ENCODE data around the gene YY1AP1. TPM values are rescaled to one million over a fixed set of nuclear protein-coding genes. Genes with fewer than 3 reads are reported as not detected.
"Not testable (repeated sequence)": the region's sequence is repeated elsewhere in the genome, so short reads cannot be mapped to it uniquely, and the experiment has no call there.

YY1AP1 gene
- total RNA-seq, 1 donor from 2014 or later, result 42.3 TPM

GRCh38 chr1:155698382-155699038 lies 9.9 kb upstream of the YY1AP1 start:
- Histone ChIP-seq H3K4me3 (ENCODE audit: insufficient read depth, low read depth, low read length) (no peak overlapping the region), H4K20me1 (ENCODE audit: insufficient read depth, low read length) (peaks cover 74% of the 10 kb centered on the region), H3K36me3 (ENCODE audit: insufficient read depth, low read length) (no peaks in the 10 kb centered on the region), H3K27ac (ENCODE audit: low read depth, low read length) (no peak overlapping the region), H3K9me3 (ENCODE audit: insufficient read depth, low read depth, low read length) (no peaks in the 10 kb centered on the region), H3K4me1 (ENCODE audit: insufficient read depth, low read length) (no peaks in the 10 kb centered on the region), H3K4me2 (ENCODE audit: low read length) (peak overlapping the region; percentile 21), H3K9ac (ENCODE audit: low read length) (no peak overlapping the region), H3K27me3 (ENCODE audit: insufficient read depth, low read length) (no peaks in the 10 kb centered on the region), H3K79me2 (ENCODE audit: insufficient read depth, low read length) (peaks cover 82% of the 10 kb centered on the region), H2AFZ (ENCODE audit: low read depth, low read length) (no peak overlapping the region)
- TF ChIP-seq CTCF (IDR thresholded peaks at IDR 0.05; ENCODE audit: insufficient read depth, low read depth, low read length), result no peak
- no peak for TF ChIP-seq EZH2 (IDR thresholded peaks at IDR 0.05; ENCODE audit: insufficient read depth, low read length)
- FAIRE-seq, result no peak
- peaks cover 10% of the 10 kb centered on the region for H3K36me3 Mint-ChIP-seq (ENCODE audit: low read depth, unreplicated experiment)
- H3K4me1 Mint-ChIP-seq (ENCODE audit: low read depth, unreplicated experiment), result peaks cover 18% of the 10 kb centered on the region
- peaks cover 3% of the 10 kb centered on the region for H3K9me3 Mint-ChIP-seq (ENCODE audit: unreplicated experiment)
- H3K27ac Mint-ChIP-seq (ENCODE audit: unreplicated experiment), result no peak overlapping the region
- DNase-seq (ENCODE audit: low read depth), result peak; percentile 70
- no peaks in the 10 kb centered on the region for H3K27me3 Mint-ChIP-seq (ENCODE audit: low read depth, unreplicated experiment)
- H3K4me3 Mint-ChIP-seq (ENCODE audit: unreplicated experiment), result no peak overlapping the region

GRCh38 chr1:155697616-155698015 lies 9.0 kb upstream of the YY1AP1 start:
- not testable (repeated sequence) for H3K4me1 ChIP-seq (ENCODE audit: insufficient read depth, low read length); H3K4me3 Mint-ChIP-seq (ENCODE audit: unreplicated experiment); H2AFZ ChIP-seq (ENCODE audit: low read depth, low read length); H3K36me3 ChIP-seq (ENCODE audit: insufficient read depth, low read length); H3K9me3 Mint-ChIP-seq (ENCODE audit: unreplicated experiment); H3K27me3 ChIP-seq (ENCODE audit: insufficient read depth, low read length); H3K4me3 ChIP-seq (ENCODE audit: insufficient read depth, low read depth, low read length); H3K27ac Mint-ChIP-seq (ENCODE audit: unreplicated experiment); H3K27ac ChIP-seq (ENCODE audit: low read depth, low read length); H3K9ac ChIP-seq (ENCODE audit: low read length); FAIRE-seq; H3K9me3 ChIP-seq (ENCODE audit: insufficient read depth, low read depth, low read length); H3K27me3 Mint-ChIP-seq (ENCODE audit: low read depth, unreplicated experiment); DNase-seq (ENCODE audit: low read depth); H3K4me2 ChIP-seq (ENCODE audit: low read length)
- peaks cover 71% of the 10 kb centered on the region for H4K20me1 ChIP-seq (ENCODE audit: insufficient read depth, low read length)
- Mint-ChIP-seq H3K36me3 (ENCODE audit: low read depth, unreplicated experiment) (peaks cover 13% of the 10 kb centered on the region), H3K4me1 (ENCODE audit: low read depth, unreplicated experiment) (peaks cover 18% of the 10 kb centered on the region)
- peaks cover 82% of the 10 kb centered on the region for H3K79me2 ChIP-seq (ENCODE audit: insufficient read depth, low read length)

- no peak for FAIRE-seq
- peaks cover 7% of the 10 kb centered on the region for H3K36me3 ChIP-seq (ENCODE audit: insufficient read depth, low read length)
- no peak overlapping the region for H3K27ac ChIP-seq (ENCODE audit: low read depth, low read length)
- peaks cover 3% of the 10 kb centered on the region for H3K9me3 Mint-ChIP-seq (ENCODE audit: unreplicated experiment)
- H3K4me1 ChIP-seq (ENCODE audit: insufficient read depth, low read length), result no peaks in the 10 kb centered on the region
- no peak overlapping the region for H3K4me3 Mint-ChIP-seq (ENCODE audit: unreplicated experiment)
- no peak for DNase-seq (ENCODE audit: low read depth)
- no peak for TF ChIP-seq EZH2 (IDR thresholded peaks at IDR 0.05; ENCODE audit: insufficient read depth, low read length)
- no peak for TF ChIP-seq CTCF (IDR thresholded peaks at IDR 0.05; ENCODE audit: insufficient read depth, low read depth, low read length)
- H3K36me3 Mint-ChIP-seq (ENCODE audit: low read depth, unreplicated experiment), result peaks cover 17% of the 10 kb centered on the region
- H3K27me3 ChIP-seq (ENCODE audit: insufficient read depth, low read length), result no peaks in the 10 kb centered on the region
- no peaks in the 10 kb centered on the region for H3K9me3 ChIP-seq (ENCODE audit: insufficient read depth, low read depth, low read length)
- no peak overlapping the region for H2AFZ ChIP-seq (ENCODE audit: low read depth, low read length)
- H4K20me1 ChIP-seq (ENCODE audit: insufficient read depth, low read length), result peaks cover 72% of the 10 kb centered on the region
- H3K79me2 ChIP-seq (ENCODE audit: insufficient read depth, low read length), result peaks cover 82% of the 10 kb centered on the region
- no peak overlapping the region for H3K27ac Mint-ChIP-seq (ENCODE audit: unreplicated experiment)
- no peak overlapping the region for H3K9ac ChIP-seq (ENCODE audit: low read length)
- no peaks in the 10 kb centered on the region for H3K27me3 Mint-ChIP-seq (ENCODE audit: low read depth, unreplicated experiment)
- H3K4me2 ChIP-seq (ENCODE audit: low read length), result no peak overlapping the region
- H3K4me1 Mint-ChIP-seq (ENCODE audit: low read depth, unreplicated experiment), result peaks cover 18% of the 10 kb centered on the region
- no peak overlapping the region for H3K4me3 ChIP-seq (ENCODE audit: insufficient read depth, low read depth, low read length)
Measured at GRCh38 chr1:155697046-155697445, 8.5 kb upstream of the YY1AP1 start.
